Tongue (tissue), 2 donors: Measurements from ENCODE around the gene SLAMF6. TPM values are rescaled to one million over a fixed set of nuclear protein-coding genes. Genes with fewer than 3 reads are reported as not detected.
"Not testable (repeated sequence)": the region's sequence is repeated elsewhere in the genome, so short reads cannot be mapped to it uniquely, and the experiment has no call there.

ENCODE experiments used
- DNase-seq: peaks from one replicate; pipeline ENCODE4 v3.0.0-alpha.2; 2015
- total RNA-seq: library from RNA; depleted of rRNA; stranded (reverse); fragments of >200 nt; gene quantifications from one replicate; pipeline ENCODE4 v1.2.3, GENCODE V29; 2014

Gene SLAMF6
- total RNA-seq, result not detected

GRCh38 chr1:160522622-160523345, at the start of gene SLAMF6:
Gene SLAMF6 (minus strand): TSS chr1:160523255. CDS start chr1:160523192, 63 bp downstream.
- DNase-seq, result no peak

GRCh38 chr1:160570840-160571239, 47.8 kb upstream of the SLAMF6 start:
- DNase-seq, result no peak

GRCh38 chr1:160569806-160570205, 46.8 kb upstream of the SLAMF6 start:
- no peak for DNase-seq

- DNase-seq, result no peak
Measured at GRCh38 chr1:160567858-160568682, 45.0 kb upstream of the SLAMF6 start.

- no peak for DNase-seq
Measured at GRCh38 chr1:160567341-160567740, 44.3 kb upstream of the SLAMF6 start.

- no peak for DNase-seq
Measured at GRCh38 chr1:160565564-160565963, 42.5 kb upstream of the SLAMF6 start.

GRCh38 chr1:160563230-160563629, 40.2 kb upstream of the SLAMF6 start:
- not testable (repeated sequence) for DNase-seq

- not testable (repeated sequence) for DNase-seq
Measured at GRCh38 chr1:160562745-160563144, 39.7 kb upstream of the SLAMF6 start.

- DNase-seq, result no peak
Measured at GRCh38 chr1:160560806-160561205, 37.8 kb upstream of the SLAMF6 start.

GRCh38 chr1:160560045-160560705, 37.1 kb upstream of the SLAMF6 start:
- no peak for DNase-seq

- DNase-seq, result not testable (repeated sequence)
Measured at GRCh38 chr1:160559437-160559836, 36.4 kb upstream of the SLAMF6 start.

- no peak for DNase-seq
Measured at GRCh38 chr1:160558660-160559380, 35.8 kb upstream of the SLAMF6 start.

- DNase-seq, result no peak
Measured at GRCh38 chr1:160553778-160554177, 30.7 kb upstream of the SLAMF6 start.

- no peak for DNase-seq
Measured at GRCh38 chr1:160552425-160552824, 29.4 kb upstream of the SLAMF6 start.

- no peak for DNase-seq
Measured at GRCh38 chr1:160550572-160551034, 27.5 kb upstream of the SLAMF6 start.

GRCh38 chr1:160549665-160550006, 26.6 kb upstream of the SLAMF6 start:
- DNase-seq, result no peak

- DNase-seq, result no peak
Measured at GRCh38 chr1:160548960-160549664, 26.1 kb upstream of the SLAMF6 start.

- DNase-seq, result no peak
Measured at GRCh38 chr1:160548183-160548582, 25.1 kb upstream of the SLAMF6 start.

GRCh38 chr1:160547422-160547821, 24.4 kb upstream of the SLAMF6 start:
- DNase-seq, result no peak

- no peak for DNase-seq
Measured at GRCh38 chr1:160546942-160547341, 23.9 kb upstream of the SLAMF6 start.

GRCh38 chr1:160544647-160545046, 21.6 kb upstream of the SLAMF6 start:
- DNase-seq, result no peak
